CD1c-positive myeloid dendritic cell (primary cell): ENCODE data around the gene GOLGA6L22.
A peak's percentile ranks its signal among the peaks of the same experiment; 100 is the strongest.
"Not testable (repeated sequence)": the region's sequence is repeated elsewhere in the genome, so short reads cannot be mapped to it uniquely, and the experiment has no call there.

Experiments
- DNase-seq: peaks from one replicate; pipeline ENCODE4 v3.0.0-alpha.2; 2016; ENCODE audit errors: extremely low spot score

The GOLGA6L22 gene, protein sequence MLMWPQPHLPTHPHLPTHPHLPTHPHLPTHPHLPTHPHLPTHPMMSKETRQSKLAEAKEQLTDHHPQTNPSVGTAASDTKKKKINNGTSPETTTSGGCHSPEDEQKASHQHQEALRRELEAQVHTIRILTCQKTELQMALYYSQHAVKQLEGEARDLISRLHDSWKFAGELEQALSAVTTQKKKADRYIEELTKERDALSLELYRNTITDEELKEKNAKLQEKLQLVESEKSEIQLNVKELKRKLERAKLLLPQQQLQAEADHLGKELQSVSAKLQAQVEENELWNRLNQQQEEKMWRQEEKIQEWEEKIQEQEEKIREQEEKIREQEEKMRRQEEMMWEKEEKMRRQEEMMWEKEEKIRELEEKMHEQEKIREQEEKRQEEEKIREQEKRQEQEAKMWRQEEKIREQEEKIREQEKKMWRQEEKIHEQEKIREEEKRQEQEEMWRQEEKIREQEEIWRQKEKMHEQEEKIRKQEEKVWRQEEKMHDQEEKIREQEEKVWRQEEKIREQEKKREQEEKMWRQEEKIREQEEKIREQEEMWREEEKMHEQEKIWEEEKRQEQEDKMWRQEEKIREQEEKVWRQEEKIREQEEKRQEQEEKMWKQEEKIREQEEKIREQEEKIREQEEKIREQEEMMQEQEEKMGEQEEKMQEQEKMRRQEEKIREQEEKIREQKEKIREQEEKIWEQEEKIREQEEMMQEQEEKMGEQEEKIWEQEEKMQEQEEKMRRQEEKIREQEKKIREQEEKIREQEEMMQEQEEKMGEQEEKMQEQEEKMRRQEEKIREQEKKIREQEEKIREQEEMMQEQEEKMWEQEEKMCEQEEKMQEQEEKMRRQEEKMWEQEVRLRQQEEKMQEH

DNA sequence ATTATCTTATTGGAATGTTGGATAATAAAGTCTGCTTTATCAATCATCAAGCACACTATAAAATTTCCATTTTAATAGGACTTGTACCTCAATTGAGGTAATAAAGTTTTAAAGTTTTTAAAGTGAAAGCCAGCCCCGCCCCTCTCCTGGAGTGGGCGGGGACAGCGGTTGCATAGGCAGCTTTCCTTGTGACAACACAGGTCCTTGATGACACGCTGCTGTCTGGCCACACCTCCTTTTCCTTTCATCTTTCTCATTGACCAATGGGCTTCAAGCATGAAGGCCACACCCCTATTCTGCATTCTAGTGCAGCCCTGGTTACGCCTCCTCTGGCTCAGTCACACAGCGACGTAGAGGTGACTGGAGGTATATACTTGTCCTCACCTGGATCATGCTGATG is at the start of gene GOLGA6L22:
TSS of gene GOLGA6L22 (plus strand) at position 301 of the 400 bp plus-strand sequence. CDS start at position 392, 91 bp downstream.
- DNase-seq = not testable (repeated sequence)

DNA sequence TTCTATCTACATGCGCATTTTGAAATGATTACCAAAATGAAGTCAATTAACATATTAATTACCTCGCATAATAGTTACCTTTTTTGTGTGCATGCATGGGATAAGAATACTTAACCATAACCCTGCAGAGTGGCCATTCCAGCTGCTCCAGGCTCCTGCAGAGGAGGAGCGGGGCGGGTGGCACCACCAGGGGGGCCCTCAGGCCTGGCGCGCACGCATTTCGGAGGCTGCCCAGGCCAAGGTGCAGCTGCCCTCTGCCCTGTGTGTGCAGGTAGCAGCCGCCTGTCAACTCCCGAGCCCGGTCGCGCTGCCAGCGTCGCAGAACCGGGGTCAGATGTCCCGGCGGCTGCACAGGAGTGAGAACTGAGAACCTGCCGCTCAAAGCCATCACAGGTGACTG is 41.4 kb upstream of the GOLGA6L22 start:
- not testable (repeated sequence) for DNase-seq

DNA sequence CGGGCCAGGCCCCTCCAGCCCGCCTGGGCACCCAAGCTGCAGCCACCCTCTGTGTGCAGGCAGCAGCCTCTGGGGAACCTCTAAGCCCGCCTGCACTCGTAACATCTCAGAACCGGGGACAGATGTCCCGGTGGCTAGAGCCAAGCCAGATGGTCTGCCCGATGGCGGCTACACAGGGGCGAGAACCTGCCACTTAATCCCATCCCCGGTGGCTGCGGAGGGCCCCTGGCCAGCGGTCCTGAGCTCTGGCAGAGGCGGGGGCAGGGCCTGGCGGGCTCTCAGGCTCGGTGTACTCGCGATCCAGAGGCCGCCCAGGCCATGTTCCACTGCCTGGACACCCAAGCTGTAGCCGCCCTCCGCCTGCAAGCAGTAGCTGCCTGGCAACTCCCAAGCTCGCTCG is 40.9 kb upstream of the GOLGA6L22 start:
- not testable (repeated sequence) for DNase-seq

DNA sequence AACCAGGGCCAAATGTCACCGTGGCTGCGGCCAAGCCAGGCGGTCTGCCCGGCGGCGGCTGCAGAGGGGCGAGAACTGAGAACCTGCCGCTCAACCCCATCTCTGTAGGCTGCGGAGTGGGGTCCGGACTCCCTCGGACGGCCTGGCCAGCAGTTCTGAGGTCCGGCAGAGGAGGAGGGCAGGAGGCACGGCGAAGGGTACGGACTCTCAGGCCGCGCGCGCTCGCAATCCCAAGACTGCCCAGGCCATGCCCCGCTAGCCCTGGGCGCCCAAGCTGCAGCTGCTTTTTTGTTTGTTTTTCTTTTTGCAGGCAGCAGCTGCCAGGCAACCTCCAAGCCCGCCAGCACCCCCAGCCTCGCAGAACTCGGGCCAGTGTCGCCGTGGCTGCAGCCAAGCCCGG is 40.5 kb upstream of the GOLGA6L22 start:
- not testable (repeated sequence) for DNase-seq

DNA sequence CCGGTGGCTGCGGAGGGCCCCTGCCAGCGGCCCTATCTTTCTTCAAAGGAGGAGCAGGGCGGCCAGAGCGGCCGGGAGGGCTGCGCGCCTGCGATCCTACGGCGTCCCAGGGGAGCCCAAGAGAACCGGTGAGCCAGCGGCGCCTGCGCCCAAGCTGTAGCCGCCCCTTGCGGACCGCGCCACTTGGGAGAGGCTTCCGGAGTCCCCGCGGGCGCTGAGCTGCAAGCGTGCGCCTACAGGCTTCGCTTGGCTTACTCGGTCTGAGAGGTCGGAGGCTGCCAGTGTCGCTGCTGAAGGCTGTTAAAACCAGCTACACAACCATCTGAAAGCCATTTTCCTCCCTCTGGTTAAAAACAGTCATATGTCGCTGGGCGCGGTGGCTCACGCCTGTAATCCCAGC is 40.0 kb upstream of the GOLGA6L22 start:
- not testable (repeated sequence) for DNase-seq

DNA sequence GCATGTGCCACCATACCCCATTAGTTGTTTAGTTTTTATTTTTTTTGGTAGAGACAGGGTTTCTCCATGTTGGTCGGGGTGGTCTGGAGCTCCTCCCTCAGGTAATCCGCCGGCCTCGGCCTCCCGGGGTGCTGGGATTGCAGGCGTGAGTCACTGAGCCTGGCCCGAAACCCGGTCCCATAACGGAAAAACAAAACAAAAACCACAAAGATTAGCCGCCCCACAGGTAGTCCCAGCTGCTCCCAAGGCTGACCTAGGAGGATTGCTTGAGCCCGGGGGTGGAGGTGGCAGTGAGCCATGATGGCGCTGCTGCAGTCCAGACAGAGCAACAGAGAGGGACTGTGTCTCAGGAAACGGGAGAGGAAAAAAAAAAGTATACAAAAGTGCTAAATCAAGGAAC is 38.4 kb upstream of the GOLGA6L22 start:
- DNase-seq = not testable (repeated sequence)

DNA sequence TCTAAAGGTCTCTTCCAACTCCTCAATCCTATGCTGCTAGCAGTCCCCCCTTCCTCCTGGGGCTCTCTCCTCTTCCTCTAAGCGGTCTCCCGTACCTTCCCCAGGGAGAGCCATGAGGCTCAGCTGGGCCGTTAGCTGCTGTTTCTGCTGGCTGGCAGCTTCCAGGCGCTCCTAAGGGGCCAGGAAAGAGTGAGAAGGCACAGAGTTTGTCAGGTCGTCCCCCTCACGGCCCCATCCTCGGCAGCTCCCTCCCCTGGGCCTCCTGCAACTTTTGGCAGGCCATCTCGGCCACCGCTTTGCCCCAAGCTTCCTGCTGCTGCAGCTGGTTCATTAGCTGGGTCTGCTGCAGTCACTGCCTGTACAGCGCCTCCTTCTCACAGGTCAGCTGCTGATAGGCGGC is 29.3 kb upstream of the GOLGA6L22 start:
- not testable (repeated sequence) for DNase-seq

DNA sequence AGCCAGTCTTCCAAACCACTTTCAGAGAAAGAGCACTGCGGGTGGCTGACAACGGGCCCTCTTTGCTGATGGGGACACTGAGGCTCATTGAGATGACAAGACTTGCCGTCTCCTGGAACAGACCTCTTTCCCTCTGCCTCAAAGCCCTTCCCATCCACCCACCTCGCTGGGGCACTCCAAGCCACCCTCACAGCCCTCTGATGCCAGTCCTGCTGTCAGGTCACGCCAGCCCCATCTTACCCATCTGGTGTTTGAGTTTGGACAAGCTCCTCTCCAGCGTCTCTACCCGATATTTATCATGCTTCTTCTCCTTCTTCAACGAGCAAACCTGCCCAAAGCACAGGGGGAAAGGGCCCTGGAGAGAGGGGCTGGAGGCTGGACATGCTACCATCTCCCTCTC is 27.0 kb upstream of the GOLGA6L22 start:
- DNase-seq = not testable (repeated sequence)

DNA sequence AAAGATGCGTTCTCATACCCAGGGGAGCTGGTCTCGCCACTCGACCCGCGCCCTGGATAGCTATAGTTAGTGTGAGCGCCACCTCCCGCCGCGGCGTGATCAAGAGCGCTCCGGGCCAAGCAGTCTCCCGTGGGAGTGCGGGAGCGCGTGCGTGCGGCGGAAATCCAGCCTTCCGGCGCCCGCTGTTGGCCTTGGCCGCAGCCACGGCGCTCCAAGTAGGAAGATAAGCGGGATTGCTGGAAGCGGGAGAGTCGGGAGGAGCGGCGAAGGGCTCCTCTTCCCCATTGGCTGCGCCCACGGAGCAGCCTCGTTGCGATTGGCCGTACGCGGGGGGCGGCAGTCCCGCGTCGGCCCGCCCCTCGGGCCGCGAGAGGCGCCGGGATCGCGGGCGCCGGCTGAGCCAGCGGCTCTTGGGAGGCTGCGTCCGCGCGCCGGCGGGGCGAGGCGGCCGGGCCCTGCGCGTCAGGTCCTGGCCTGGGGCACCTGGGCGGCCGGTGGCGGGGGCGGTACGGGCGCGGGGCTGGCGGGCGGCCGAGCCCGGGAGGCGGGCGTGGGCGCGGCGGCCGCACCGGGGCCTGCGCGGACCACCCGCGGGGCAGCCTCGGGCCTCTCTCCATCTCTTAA is 35.9 kb downstream of the GOLGA6L22 start:
- peak; percentile 65 for DNase-seq

DNA sequence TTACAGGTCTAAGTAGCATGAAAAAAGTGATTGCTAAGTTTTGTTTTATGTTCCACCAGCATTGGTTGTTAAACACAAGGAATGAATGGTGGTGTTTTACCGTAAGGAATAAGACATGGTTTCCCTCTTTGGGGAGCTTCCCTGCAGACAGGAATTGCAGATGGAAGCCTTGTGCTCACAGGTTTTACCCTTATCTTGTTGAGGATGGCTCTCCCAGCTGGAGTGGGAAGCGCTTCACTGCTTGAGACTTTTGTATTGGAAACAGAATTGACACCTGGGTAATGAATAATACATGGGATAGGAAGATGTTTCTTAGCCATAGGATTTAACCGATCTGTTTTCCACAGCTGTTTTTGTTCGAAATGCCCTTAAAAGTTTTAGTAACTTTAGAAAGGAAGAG is 38.5 kb downstream of the GOLGA6L22 start:
- DNase-seq = not testable (repeated sequence)

DNA sequence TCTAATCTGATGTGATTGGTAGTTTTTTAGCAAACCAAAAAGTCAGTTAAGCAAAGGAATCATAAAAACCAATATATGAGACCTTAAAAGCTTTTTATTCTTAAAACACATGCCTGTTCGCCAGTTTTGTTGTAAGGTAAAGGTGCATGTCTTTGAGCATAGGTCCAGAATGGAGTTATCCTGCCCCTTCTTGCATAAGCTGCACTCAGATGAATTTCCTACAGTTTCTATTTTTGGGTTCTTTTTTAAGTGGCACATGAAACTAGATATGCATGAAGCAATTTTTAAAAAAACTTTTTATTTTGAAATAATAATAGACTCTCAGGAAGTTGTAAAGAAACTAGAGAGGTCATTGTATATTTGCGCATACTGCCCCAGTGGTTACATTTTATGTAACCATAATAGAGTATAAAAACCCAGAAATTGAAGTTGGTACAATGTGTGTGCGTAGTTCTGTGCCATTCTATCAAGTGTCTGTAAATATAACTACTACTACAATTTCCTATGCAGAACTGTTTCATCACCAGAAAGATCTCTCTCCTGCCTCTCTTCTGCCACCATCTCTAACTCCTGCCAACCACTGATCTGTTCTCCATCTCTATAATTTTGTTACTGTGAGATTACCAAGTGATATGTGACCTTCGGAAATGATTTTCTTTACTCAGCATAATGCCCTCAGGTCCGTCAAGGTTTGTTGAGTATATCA is 39.7 kb downstream of the GOLGA6L22 start:
- DNase-seq = not testable (repeated sequence)

DNA sequence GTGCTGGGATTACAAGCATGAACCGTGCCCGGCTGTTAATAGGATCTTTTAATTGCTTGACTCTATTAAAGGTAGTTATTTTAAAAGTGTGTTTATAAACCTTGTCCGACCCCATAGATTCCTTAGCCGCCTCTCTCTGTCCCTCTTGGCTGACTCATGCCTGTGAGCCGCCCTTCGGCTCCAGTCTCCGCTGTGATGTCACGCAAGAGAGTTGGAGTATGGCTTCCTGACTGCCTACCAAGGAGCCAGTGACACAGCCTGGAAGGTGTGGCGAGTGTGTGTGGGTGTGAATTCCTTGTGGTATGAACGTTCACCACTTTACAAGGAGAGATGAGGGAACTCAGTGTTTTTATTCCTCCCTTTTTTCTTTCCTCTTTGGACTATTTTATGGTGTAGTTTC is 43.6 kb downstream of the GOLGA6L22 start:
- DNase-seq = not testable (repeated sequence)

DNA sequence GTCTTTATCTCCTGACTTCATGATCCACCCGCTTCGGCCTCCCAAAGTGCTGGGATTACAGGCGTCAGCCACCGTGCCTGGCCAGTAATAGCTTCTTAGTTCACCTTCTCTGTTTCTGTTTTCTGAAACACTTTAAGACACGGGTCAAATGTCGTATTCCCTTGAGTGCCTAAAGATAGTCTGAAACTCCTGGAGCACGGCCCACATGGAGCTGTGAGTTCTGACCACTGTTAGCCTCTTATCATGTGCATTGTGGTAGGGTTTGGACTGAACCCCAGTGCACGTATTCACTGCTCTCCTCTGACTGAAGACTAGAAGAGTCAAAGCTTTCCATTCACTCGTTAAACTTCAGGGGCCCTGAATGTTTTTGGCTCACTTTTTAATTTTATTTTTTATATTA is 48.3 kb downstream of the GOLGA6L22 start:
- not testable (repeated sequence) for DNase-seq

DNA sequence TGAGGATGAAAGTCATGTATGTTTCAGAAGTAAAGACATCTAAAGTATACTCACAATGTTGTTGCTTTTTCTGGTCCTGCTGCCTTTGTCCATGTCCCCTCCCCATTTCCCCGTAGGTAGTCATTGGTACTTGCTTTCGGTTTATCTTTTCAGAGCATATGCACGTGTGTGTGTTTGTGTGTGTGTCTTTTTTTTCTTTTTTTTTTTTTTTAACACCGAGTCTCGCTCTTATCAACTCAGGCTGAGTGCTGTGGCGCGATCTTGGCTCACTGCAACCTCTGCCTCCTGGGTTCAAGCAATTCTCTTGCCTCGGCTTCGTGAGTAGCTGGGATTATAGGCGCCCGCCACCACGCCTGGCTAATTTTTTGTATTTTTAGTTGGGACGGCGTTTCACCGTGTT is 57.4 kb downstream of the GOLGA6L22 start:
- DNase-seq = not testable (repeated sequence)
